HG02759 (cell line): ENCODE data around the gene CD3G.

ENCODE experiments used
- ATAC-seq: cut with Tn5 transposase; IDR thresholded peaks from one replicate; pipeline ENCODE4 v1.9.1; 2021; ENCODE audit warnings: mild to moderate bottlenecking, moderate library complexity; ENCODE audit not compliant: unreplicated experiment

Gene CD3G

DNA sequence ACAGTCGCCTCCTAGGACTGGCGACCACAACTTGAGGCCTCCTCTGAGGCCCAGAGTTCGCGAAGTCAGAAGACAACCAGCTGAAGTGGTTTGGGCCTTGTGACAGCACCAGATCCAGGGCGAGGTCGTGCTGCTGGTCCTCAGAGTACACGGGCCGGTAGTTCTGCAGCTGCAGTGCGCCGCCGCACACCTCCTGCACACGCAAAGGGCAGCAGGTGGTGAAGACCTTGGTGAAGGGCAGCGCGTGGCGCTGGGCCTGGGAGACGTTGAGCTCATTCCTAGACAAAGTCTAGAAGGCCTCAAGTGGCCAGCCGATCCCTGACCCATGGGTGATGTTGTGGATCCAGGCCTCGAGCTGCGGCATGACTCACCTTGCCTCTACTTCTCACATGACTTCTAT lies 21.4 kb upstream of the CD3G start:
- ATAC-seq, result no peak

- no peak for ATAC-seq
Measured at GRCh38 chr11:118325283-118325682, 18.9 kb upstream of the CD3G start.

- ATAC-seq, result no peak
Measured at GRCh38 chr11:118328745-118329144, 15.4 kb upstream of the CD3G start.

DNA sequence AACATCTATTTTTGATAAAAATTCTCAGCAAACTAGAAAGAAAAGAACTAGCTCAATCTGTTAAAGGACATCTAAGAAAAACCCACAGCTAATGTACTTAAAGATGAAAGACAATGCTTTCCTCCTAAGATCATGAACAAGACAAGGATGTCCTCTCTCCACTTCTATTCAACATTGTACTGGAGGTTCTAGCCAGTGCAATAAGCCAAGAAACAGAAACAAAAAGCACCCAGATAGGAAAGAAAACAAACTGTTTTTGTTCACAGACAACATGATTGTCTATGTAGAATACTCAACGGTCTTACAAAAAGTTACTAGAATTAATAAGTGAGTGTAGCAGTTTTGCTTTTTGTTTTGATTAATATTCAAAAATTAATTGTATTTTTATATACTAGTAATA lies 9.4 kb upstream of the CD3G start:
- ATAC-seq, result no peak

DNA sequence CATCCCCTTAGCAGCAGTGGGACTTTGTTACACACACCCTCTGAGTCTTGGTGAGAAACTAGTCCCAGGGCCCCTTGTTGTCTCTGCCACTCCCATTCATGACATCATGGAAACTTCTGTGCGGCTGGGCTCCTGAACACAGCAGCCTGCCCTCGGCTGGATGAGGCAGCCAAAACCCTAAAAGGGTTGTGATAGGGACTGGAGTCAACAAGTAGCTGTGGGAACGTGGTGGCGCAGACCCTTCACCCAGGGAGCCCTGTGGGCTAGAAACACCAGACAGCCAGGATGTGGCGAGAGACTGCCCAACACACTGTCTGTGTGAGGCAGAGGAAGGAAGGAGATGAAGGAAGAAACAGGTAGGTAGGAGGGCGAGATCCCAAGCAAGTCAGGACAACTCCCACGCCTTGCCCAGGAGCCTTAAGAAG lies 5.5 kb upstream of the CD3G start:
- no peak for ATAC-seq

- no peak for ATAC-seq
Measured at GRCh38 chr11:118339281-118339961, 4.7 kb upstream of the CD3G start.

GRCh38 chr11:118340449-118340848 lies 3.7 kb upstream of the CD3G start:
- ATAC-seq, result no peak

DNA sequence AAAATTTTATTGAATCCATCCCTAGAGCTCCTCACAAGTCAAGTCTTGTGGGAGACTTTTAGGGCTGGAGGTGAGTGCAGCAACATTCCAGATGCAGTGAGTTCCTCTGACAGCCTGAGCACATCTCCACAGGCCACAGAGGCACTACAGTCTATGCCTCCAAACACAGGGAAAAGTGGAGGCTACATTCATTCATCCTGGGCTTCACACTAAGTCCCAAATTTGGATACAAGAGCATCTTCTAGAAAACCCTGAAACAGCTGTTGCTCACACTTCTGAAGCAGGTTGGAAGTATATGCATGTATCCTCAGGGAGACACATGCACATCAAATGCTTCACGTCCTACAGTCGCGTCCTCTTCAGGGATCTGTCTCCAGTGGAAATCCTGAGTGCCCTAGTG lies 2.9 kb upstream of the CD3G start:
- no peak for ATAC-seq

DNA sequence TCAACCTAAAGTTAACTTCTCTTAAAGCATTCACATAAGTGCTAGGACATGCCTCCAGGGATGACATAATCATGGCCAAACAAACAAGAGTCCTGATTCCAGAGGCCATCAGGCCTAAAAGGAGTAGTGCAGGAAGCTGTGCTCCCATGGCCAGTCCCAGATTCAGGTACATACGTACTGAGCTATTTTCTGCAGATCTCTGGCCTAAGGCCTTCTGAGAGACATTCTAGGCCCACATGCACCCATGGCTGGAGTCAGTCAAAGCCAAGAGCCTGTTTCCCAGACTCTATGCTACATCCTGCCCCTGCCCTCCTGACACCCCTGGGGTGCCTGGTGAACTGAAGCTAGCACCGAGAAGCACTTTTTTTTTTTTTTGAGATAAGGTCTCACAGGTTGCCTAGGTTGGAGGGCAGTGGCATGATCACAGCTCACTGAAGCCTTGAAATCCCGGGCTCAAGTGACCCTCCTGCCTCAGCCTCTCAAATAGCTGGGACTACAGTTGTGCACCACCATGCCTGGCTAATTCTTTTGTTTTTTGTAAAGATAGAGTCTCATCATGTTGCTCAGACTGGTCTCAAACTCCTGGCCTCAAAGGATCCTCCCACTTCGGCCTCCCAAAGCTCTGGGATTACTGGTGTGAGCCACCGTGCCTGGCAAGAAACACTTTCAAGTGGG lies 2.2 kb upstream of the CD3G start:
- no peak for ATAC-seq

- ATAC-seq, result no peak
Measured at GRCh38 chr11:118342503-118343161, 1.5 kb upstream of the CD3G start, which contains the start of gene CD3D. Gene CD3D (minus strand): TSS chr11:118342705. CDS start chr11:118342607, 98 bp downstream.

DNA sequence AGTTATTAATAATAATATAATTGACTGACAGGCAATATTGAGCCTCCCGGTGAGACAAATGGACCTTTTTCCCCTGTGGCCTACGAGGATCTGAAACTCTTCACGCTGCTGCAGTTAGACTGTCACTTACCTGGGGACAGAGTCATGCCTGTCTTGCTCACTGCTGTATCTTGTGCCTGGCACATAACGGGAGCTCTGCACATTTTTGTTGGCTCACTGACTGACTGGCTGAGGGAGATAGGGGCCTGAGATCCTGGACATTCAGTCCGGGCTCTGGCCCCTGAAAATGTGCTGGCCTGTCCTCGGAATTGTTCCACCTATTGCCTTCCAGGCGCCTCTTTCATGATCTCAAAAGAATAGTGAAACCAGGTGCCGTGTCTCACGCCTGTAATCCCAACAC lies 896 bp upstream of the CD3G start:
- ATAC-seq, result no peak

DNA sequence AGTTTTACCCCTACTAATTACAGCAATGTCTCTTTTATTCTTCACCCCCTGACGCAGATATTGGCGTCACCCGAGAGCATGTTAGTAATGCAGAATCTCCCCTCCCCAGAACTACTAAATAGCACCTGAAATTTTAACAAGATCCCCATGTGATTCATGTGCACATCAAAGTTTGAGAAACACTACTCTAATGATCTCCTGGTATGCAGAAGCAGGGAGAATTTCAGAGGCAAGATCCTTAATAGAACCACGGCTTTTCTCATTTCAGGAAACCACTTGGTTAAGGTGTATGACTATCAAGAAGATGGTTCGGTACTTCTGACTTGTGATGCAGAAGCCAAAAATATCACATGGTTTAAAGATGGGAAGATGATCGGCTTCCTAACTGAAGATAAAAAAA lies 5.3 kb downstream of the CD3G start:
- no peak for ATAC-seq

GRCh38 chr11:118353084-118353710 lies 9.1 kb downstream of the CD3G start:
- ATAC-seq, result no peak

DNA sequence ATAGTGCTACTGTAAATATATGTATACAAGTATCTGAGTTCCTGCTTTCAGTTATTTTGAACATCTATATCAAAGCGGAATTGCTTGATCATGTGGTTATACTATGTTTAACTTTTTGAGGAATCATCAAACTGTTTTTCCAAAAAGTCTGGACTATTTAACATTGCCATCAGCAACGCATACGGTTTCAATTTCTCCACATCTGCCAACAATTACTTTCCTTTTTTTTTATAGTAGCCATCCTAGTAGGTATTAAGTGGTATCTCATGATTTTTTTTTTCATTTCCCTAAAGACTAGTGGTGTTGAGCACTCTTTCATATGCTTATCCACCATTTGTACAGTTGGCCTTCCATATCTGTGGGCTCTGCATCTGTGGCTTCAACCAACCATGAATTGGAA lies 13.9 kb downstream of the CD3G start:
- ATAC-seq, result no peak

GRCh38 chr11:118359295-118359958 lies 15.3 kb downstream of the CD3G start, which contains the start of gene UBE4A:
Gene UBE4A (plus strand): TSS chr11:118359600. CDS start chr11:118365081, 5,481 bp downstream.
- ATAC-seq, result peak; percentile 98

GRCh38 chr11:118364956-118365615 lies 20.9 kb downstream of the CD3G start:
- no peak for ATAC-seq

- ATAC-seq, result no peak
Measured at GRCh38 chr11:118366287-118366686, 22.1 kb downstream of the CD3G start.

DNA sequence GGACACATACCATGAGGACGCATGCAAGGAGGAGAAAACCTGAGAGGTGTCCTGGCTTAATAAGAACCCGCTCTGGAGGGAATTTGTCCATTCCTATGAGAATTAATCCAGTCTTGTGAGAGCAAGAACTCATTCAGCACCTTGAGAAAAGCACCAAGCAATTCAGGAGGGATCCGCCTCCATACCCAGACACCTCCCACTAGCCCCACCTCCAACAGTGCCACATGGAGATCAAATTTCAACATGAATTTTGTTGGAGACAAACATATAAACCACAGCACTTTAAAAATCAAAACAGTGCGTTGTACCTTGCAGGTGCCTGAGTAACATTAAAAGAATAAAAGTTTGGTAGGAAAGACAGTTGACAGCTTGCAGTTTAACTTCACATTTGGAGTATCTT lies 26.6 kb downstream of the CD3G start:
- no peak for ATAC-seq

GRCh38 chr11:118373263-118373662 lies 29.1 kb downstream of the CD3G start:
- no peak for ATAC-seq

DNA sequence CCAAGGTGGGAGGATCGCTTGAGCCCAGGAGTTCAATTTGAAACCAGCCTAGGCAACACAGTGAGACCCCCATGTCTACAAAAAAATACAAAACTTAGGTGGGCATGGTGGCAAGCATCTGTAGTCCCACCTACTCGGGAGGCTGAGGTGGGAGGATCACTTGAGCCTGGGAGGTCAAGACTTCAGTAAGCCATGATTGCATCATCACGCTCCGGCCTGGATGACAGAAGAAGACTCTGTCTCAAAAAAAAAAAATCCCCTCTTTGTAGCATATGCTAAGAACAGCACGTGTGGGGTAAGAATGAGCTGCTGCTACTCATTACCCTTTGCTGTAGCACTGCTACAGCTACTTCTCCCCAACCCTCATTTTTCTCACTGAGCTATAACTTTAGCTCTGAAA lies 29.7 kb downstream of the CD3G start:
- ATAC-seq, result no peak
